Endodermal cell (in vitro differentiated cells): ENCODE data around the gene CAMTA1. TPM values are rescaled to one million over a fixed set of nuclear protein-coding genes. Genes with fewer than 3 reads are reported as not detected.

ENCODE experiments used
- DNase-seq: peaks from one replicate; pipeline ENCODE4 v3.0.0-alpha.2; 2017
- H3K27ac ChIP-seq: 2 replicates; pipeline ENCODE4 v1.5.1; 2013; ENCODE audit warnings: mild to moderate bottlenecking, low read depth, low read length, moderate library complexity
- H3K27me3 ChIP-seq: 2 replicates; pipeline ENCODE4 v1.6.1; 2013; ENCODE audit warnings: mild to moderate bottlenecking, low read length, moderate library complexity; ENCODE audit not compliant: insufficient read depth, control insufficient read depth, poor library complexity, severe bottlenecking
- H3K36me3 ChIP-seq: 2 replicates; pipeline ENCODE4 v1.7.0; 2013; ENCODE audit warnings: mild to moderate bottlenecking, low read length, moderate library complexity; ENCODE audit not compliant: control insufficient read depth, insufficient read depth
- H3K4me1 ChIP-seq: one replicate; pipeline ENCODE4 v1.7.0; 2013; ENCODE audit warnings: low read length; ENCODE audit not compliant: control insufficient read depth, insufficient read depth
- H3K4me3 ChIP-seq: 2 replicates; pipeline ENCODE4 v1.5.1; 2013; ENCODE audit warnings: mild to moderate bottlenecking, low read length, moderate library complexity
- H3K9ac ChIP-seq: 2 replicates; pipeline ENCODE4 v1.6.1; 2013; ENCODE audit warnings: mild to moderate bottlenecking, low read length, moderate library complexity; ENCODE audit not compliant: poor library complexity, severe bottlenecking; ENCODE audit errors: extremely low read depth
- H3K9me3 ChIP-seq: 2 replicates; pipeline ENCODE4 v1.6.1; 2013; ENCODE audit warnings: mild to moderate bottlenecking, low read length, moderate library complexity; ENCODE audit not compliant: control insufficient read depth
- H3K27ac Mint-ChIP-seq: 2 replicates; pipeline ENCODE4 v1.8.0; 2020; ENCODE audit warnings: mixed read lengths
- H3K27me3 Mint-ChIP-seq: 2 replicates; pipeline ENCODE4 v1.8.0; 2021; ENCODE audit warnings: mild to moderate bottlenecking, mixed read lengths; ENCODE audit not compliant: insufficient read depth
- H3K36me3 Mint-ChIP-seq: 2 replicates; pipeline ENCODE4 v1.8.0; 2020; ENCODE audit warnings: low read depth, mixed read lengths
- H3K4me1 Mint-ChIP-seq: 2 replicates; pipeline ENCODE4 v1.8.0; 2020; ENCODE audit warnings: mixed read lengths
- H3K4me3 Mint-ChIP-seq: 2 replicates; pipeline ENCODE4 v1.8.0; 2020; ENCODE audit warnings: mild to moderate bottlenecking, moderate library complexity, mixed read lengths
- H3K9me3 Mint-ChIP-seq: 2 replicates; pipeline ENCODE4 v1.8.0; 2020; ENCODE audit warnings: mild to moderate bottlenecking, mixed read lengths
- WGBS, 2 experiments: methylation state at CpG; one replicate each; pipeline versions ENCODE4 v1.1.5 to v1.1.7; 2013; ENCODE audit warnings: missing lambda C conversion rate in 2 of 2, mixed read lengths in 1 of 2; ENCODE audit not compliant: insufficient coverage in 1 of 2, insufficient read length in 1 of 2; 5-methylcytosine and 5-hydroxymethylcytosine counted together
- total RNA-seq, 2 donors: library from RNA; stranded (reverse); fragmentation: NEBNext Ultra II Directional in 1 of 2; extraction: Animal tissue kit (Norgen Biotek cat#: 25700) in 1 of 2; gene quantifications; 2 replicates in 1 of 2; 3 replicates in 1 of 2; pipeline ENCODE4 v1.2.1, GENCODE V29; 2021
- TF ChIP-seq, protein P1 (sequence below): fragments of 200-600 bp; sonication (generic); conservative IDR thresholded peaks from 2 replicates; pipeline ENCODE4 v1.5.0; 2021; ENCODE audit warnings: antibody characterized with exemption, mild to moderate bottlenecking

Gene CAMTA1
- total RNA-seq, 2 donors from 2014 or later, result 123 to 137 TPM

DNA sequence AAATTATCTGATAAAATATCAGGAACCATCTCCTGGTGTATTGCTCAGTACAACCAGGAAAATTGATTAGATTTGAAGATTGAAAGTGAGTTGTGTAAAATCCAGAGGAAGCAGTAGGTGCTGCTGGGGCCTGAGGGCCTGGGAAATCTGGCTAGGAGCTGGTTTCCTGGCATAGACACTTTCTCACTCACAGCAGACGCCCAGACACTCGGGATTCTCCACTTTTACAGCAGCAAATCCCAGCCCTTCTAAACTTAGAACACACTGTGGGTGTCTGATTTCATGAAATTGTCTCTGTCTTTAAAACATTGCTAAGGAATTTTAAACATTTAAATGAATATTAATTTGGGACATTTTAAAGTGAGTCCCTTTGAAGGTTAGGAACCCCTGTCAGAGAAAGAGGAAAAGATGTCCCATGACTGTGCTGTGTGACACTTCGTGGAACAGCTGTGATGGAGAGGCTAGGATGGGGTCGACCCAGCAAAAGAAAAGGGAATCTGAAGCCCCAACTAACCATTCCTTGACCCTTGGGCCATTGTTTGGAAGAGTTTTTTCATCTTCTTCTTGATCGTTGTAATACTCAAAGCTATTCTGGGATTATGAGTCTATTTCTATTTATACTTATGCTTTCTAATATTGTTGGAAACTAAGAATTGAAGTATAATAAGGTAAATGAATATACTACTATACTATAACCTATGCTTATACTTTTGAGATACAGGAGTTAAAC, 936.9 kb downstream of the CAMTA1 start:
- H3K4me1 Mint-ChIP-seq, result peaks cover 7% of the 10 kb centered on the region
- H3K4me3 Mint-ChIP-seq, result no peak overlapping the region
- DNase-seq, result no peak
- Histone ChIP-seq H3K9me3 (no peaks in the 10 kb centered on the region), H3K27me3 (no peaks in the 10 kb centered on the region), H3K4me1 (no peaks in the 10 kb centered on the region), H3K27ac (no peak overlapping the region), H3K9ac (no peak overlapping the region), H3K36me3 (no peaks in the 10 kb centered on the region), H3K4me3 (no peak overlapping the region)
- H3K36me3 Mint-ChIP-seq, result no peaks in the 10 kb centered on the region
- 80 to 87% methylated on average over 2 to 4 of the region's 5 CpGs for WGBS, 2 experiments
- TF ChIP-seq, protein P1, sequence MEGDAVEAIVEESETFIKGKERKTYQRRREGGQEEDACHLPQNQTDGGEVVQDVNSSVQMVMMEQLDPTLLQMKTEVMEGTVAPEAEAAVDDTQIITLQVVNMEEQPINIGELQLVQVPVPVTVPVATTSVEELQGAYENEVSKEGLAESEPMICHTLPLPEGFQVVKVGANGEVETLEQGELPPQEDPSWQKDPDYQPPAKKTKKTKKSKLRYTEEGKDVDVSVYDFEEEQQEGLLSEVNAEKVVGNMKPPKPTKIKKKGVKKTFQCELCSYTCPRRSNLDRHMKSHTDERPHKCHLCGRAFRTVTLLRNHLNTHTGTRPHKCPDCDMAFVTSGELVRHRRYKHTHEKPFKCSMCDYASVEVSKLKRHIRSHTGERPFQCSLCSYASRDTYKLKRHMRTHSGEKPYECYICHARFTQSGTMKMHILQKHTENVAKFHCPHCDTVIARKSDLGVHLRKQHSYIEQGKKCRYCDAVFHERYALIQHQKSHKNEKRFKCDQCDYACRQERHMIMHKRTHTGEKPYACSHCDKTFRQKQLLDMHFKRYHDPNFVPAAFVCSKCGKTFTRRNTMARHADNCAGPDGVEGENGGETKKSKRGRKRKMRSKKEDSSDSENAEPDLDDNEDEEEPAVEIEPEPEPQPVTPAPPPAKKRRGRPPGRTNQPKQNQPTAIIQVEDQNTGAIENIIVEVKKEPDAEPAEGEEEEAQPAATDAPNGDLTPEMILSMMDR, result no peak
- H3K27me3 Mint-ChIP-seq, result peaks cover 17% of the 10 kb centered on the region
- no peak overlapping the region for H3K27ac Mint-ChIP-seq
- H3K9me3 Mint-ChIP-seq, result no peaks in the 10 kb centered on the region

DNA sequence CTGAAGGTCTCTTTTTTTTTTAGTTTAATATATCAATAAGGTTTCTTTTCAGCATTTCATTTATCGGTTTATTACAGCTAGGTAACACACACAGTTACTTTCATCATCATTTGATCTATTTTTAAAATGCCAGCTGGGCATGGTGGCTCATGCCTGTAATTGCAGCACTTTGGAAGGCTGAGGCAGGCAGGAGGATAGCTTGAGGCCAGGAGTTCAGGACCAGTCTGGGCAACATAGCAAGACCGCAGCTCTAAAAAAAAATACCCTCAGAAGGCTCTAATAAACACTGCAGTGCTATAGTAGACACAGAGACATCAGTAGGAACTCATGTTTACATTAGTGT, 937.4 kb downstream of the CAMTA1 start:
- no peak overlapping the region for H3K27ac ChIP-seq
- no peak overlapping the region for H3K4me3 ChIP-seq
- H3K27me3 Mint-ChIP-seq, result peaks cover 17% of the 10 kb centered on the region
- no peaks in the 10 kb centered on the region for H3K36me3 ChIP-seq
- DNase-seq, result no peak
- no peak overlapping the region for H3K9ac ChIP-seq
- TF ChIP-seq, protein P1, result no peak
- peaks cover 7% of the 10 kb centered on the region for H3K4me1 Mint-ChIP-seq
- H3K36me3 Mint-ChIP-seq, result no peaks in the 10 kb centered on the region
- no peaks in the 10 kb centered on the region for H3K9me3 ChIP-seq
- H3K27ac Mint-ChIP-seq, result no peak overlapping the region
- 95% methylated on average over 2 of the region's 2 CpGs; no CpG with 5 or more reads in 1 of the 2 experiments for WGBS, 2 experiments
- no peaks in the 10 kb centered on the region for H3K4me1 ChIP-seq
- H3K9me3 Mint-ChIP-seq, result no peaks in the 10 kb centered on the region
- no peak overlapping the region for H3K4me3 Mint-ChIP-seq
- H3K27me3 ChIP-seq, result no peaks in the 10 kb centered on the region

DNA sequence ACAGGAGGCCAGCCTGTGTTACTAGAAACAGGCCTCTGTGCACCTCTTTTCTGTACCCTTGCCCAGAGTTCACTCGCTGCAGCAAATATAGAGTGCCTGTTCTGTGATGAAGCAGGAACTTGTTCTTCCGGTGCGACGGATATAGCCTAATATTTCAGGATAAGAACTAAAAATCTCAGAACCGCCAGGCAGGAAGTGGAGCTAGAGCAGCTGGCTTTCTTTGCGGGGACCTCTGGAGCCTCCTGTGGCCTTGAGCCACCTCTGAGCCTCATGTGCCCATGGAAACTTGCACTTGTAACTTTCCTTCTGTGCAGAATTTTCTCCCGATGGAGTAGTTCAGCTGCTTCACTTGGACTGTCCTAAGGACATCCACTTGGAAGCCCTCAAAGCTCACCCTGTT, 941.4 kb downstream of the CAMTA1 start:
- no peak for DNase-seq
- TF ChIP-seq, protein P1, result no peak
- WGBS, 2 experiments, result 94 to 95% methylated on average over 7 of the region's 7 CpGs
- H3K4me3 ChIP-seq, result no peak overlapping the region
- Mint-ChIP-seq H3K4me1 (no peaks in the 10 kb centered on the region), H3K27me3 (no peaks in the 10 kb centered on the region), H3K36me3 (peaks cover 8% of the 10 kb centered on the region), H3K27ac (no peak overlapping the region), H3K9me3 (no peaks in the 10 kb centered on the region), H3K4me3 (no peak overlapping the region)
- H3K9ac ChIP-seq, result no peak overlapping the region
- H3K36me3 ChIP-seq, result no peaks in the 10 kb centered on the region
- no peaks in the 10 kb centered on the region for H3K9me3 ChIP-seq
- H3K27me3 ChIP-seq, result no peaks in the 10 kb centered on the region
- H3K27ac ChIP-seq, result no peak overlapping the region
- no peaks in the 10 kb centered on the region for H3K4me1 ChIP-seq
